Measurements from ENCODE around the gene KIAA2012. TPM values are rescaled to one million over a fixed set of nuclear protein-coding genes. Genes with fewer than 3 reads are reported as not detected.

The KIAA2012 gene
- total RNA-seq, 1 donor from 2014 or later, result 1.3 TPM

- H3K27ac Mint-ChIP-seq, result no peak overlapping the region
- H3K36me3 Mint-ChIP-seq, result no peaks in the 10 kb centered on the region
- no peak for TF ChIP-seq CTCF (conservative IDR thresholded peaks at IDR 0.05)
- H3K4me3 Mint-ChIP-seq, result no peak overlapping the region
- peaks cover 4% of the 10 kb centered on the region for H3K9me3 Mint-ChIP-seq
- H3K27me3 Mint-ChIP-seq, result no peaks in the 10 kb centered on the region
- H3K4me1 Mint-ChIP-seq (ENCODE audit: unreplicated experiment), result peaks cover 23% of the 10 kb centered on the region
- no peak for DNase-seq (ENCODE audit: extremely low spot score, unreplicated experiment)
These were observed 11.2 kb downstream of the KIAA2012 start for GRCh38 chr2:202084265-202084664.

DNA sequence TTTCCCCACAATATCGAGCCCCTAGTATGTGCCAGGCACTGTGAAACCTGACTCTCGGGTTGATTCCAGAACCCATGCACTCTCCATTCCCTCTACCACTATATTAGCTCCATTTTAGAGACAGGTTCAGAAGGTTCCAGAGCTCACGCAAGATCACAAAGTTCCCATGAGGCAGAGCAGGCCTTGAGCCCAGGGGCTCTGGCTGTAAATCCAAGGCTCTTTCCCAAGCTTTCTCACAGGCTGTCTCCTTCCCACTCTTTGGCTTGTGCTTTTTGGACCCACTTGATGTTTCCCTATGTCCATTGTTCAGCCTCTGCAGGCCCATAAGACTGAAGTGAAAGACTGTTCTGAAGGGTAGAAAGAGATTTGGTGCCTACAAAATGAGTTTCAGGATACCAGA lies 15.7 kb downstream of the KIAA2012 start:
- H3K27ac Mint-ChIP-seq, result no peak overlapping the region

DNA sequence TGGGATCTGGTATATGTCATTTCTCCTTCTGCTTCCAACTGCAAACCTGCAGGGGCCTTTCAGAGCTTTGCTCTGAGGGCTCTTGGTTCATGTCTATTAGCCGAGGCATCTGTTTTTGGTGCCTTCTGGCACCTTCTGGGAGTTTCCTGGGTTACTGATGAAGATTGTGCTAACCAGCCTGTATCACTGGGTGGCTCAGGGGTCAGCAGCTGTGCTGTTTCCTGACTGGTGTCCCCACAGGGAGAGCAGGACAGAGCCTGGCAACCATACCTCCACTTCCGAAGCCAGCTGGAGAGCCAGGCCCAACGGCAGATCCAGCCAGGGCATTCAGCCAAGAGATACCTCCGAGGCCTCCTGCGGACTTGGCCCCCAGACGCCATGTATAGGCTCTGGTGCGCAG lies 17.5 kb downstream of the KIAA2012 start:
- H3K27me3 Mint-ChIP-seq, result no peaks in the 10 kb centered on the region
- DNase-seq (ENCODE audit: extremely low spot score, unreplicated experiment), result no peak
- H3K27ac Mint-ChIP-seq, result no peak overlapping the region
- no peaks in the 10 kb centered on the region for H3K36me3 Mint-ChIP-seq
- peaks cover 4% of the 10 kb centered on the region for H3K4me1 Mint-ChIP-seq (ENCODE audit: unreplicated experiment)
- no peaks in the 10 kb centered on the region for H3K9me3 Mint-ChIP-seq
- TF ChIP-seq CTCF (conservative IDR thresholded peaks at IDR 0.05), result no peak
- H3K4me3 Mint-ChIP-seq, result no peak overlapping the region

More for the DNA sequence above, 15.7 kb downstream of the KIAA2012 start:
- no peak overlapping the region for H3K4me3 Mint-ChIP-seq
- DNase-seq (ENCODE audit: extremely low spot score, unreplicated experiment), result no peak
- TF ChIP-seq CTCF (conservative IDR thresholded peaks at IDR 0.05), result no peak
- no peaks in the 10 kb centered on the region for H3K9me3 Mint-ChIP-seq
- no peaks in the 10 kb centered on the region for H3K27me3 Mint-ChIP-seq
- no peaks in the 10 kb centered on the region for H3K36me3 Mint-ChIP-seq
- peaks cover 11% of the 10 kb centered on the region for H3K4me1 Mint-ChIP-seq (ENCODE audit: unreplicated experiment)

DNA sequence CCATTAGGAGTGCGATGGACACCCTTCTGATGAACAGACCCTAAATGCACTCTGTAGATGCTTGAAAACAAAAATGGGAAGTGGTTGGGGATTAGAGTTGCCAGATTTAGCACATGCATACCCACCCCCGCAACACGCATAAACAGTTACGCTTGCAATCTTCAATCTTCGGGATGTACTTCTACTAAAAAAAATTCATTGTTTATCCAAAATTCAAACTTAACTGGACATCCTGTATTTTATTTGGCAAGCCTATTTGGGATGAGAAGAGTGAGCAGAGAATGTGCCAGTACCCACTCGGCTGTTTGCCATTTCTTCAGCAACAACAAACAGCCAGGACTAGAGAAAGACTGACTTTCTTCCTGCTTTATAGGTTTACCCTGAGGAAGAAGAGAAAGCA lies 18.4 kb downstream of the KIAA2012 start:
- Mint-ChIP-seq H3K27me3 (no peaks in the 10 kb centered on the region), H3K27ac (no peak overlapping the region), H3K36me3 (no peaks in the 10 kb centered on the region), H3K4me3 (no peak overlapping the region), H3K4me1 (ENCODE audit: unreplicated experiment) (peaks cover 8% of the 10 kb centered on the region), H3K9me3 (no peaks in the 10 kb centered on the region)
- TF ChIP-seq CTCF (conservative IDR thresholded peaks at IDR 0.05), result no peak
- no peak for DNase-seq (ENCODE audit: extremely low spot score, unreplicated experiment)

DNA sequence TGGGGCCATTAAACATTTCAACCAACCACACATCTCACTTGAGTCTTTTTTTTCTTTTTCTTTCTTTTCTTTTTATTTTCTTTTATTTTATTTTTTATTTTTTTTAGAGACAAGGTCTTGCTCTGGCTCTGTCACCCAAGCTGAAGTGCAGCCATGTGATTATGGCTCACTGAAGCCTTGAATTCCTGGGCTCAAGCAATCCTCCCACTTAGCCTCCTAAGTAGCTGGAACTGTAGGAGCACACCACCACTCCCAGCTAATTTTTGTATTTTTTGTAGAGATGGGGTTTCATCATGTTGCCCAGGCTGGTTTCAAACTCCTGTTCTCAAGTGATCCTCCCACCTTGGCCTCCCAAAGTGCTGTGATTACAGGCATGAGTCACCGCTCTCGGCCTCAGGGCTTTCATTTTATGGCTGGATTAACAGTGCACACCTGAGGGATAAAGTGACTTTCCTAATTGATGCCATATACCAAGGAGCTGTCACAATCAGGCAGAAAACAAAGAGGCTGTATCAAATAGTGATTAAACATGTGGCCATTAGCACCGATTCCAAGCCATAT lies 21.5 kb downstream of the KIAA2012 start:
- no peak for TF ChIP-seq CTCF (conservative IDR thresholded peaks at IDR 0.05)
- Mint-ChIP-seq H3K36me3 (no peaks in the 10 kb centered on the region), H3K4me1 (ENCODE audit: unreplicated experiment) (peaks cover 19% of the 10 kb centered on the region), H3K4me3 (no peak overlapping the region), H3K9me3 (no peaks in the 10 kb centered on the region), H3K27ac (no peak overlapping the region), H3K27me3 (no peaks in the 10 kb centered on the region)
- no peak for DNase-seq (ENCODE audit: extremely low spot score, unreplicated experiment)

GRCh38 chr2:202095235-202095634 lies 22.2 kb downstream of the KIAA2012 start:
- Mint-ChIP-seq H3K27me3 (no peaks in the 10 kb centered on the region), H3K36me3 (no peaks in the 10 kb centered on the region), H3K9me3 (no peaks in the 10 kb centered on the region), H3K27ac (no peak overlapping the region), H3K4me3 (no peak overlapping the region), H3K4me1 (ENCODE audit: unreplicated experiment) (peaks cover 25% of the 10 kb centered on the region)
- no peak for DNase-seq (ENCODE audit: extremely low spot score, unreplicated experiment)
- TF ChIP-seq CTCF (conservative IDR thresholded peaks at IDR 0.05), result no peak
